Panc1 (cell line): ENCODE measurements around the gene UBE2Q2.

Experiments used
- POLR2AphosphoS5 ChIP-seq: IDR thresholded peaks from 2 replicates; pipeline ENCODE4 v1.6.1; 2012; ENCODE audit warnings: mild to moderate bottlenecking, low read depth, low read length, moderate library complexity
- SIN3A ChIP-seq: IDR thresholded peaks from 2 replicates; pipeline ENCODE4 v1.6.1; 2012; ENCODE audit warnings: low read depth, mild to moderate bottlenecking, low read length, moderate library complexity, borderline replicate concordance; ENCODE audit not compliant: insufficient read depth
- TF ChIP-seq, protein P1 (sequence below): fragments of 450-650 bp; IDR thresholded peaks from 2 replicates; pipeline ENCODE4 v1.5.1; 2017; ENCODE audit warnings: mild to moderate bottlenecking

DNA sequence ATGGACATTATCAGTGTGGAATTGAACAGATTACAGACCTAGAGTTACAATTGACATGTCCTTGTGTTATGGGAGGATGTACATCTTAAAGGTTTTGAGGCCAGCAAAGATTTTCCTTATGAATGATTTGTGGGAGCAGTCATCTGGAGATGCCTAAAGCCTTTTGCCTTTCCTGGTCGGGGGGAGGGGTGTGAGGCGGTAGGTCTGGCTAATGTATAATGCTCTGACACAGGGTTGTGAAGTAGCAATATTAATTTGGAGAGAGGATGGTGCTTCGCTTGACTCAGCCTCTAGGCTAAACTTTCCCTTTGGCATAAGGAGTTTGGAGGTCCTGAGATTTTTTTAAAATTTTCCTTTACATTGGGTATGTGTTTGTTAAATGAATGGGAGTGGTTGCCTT is 83.7 kb downstream of the UBE2Q2 start:
- TF ChIP-seq, protein P1, sequence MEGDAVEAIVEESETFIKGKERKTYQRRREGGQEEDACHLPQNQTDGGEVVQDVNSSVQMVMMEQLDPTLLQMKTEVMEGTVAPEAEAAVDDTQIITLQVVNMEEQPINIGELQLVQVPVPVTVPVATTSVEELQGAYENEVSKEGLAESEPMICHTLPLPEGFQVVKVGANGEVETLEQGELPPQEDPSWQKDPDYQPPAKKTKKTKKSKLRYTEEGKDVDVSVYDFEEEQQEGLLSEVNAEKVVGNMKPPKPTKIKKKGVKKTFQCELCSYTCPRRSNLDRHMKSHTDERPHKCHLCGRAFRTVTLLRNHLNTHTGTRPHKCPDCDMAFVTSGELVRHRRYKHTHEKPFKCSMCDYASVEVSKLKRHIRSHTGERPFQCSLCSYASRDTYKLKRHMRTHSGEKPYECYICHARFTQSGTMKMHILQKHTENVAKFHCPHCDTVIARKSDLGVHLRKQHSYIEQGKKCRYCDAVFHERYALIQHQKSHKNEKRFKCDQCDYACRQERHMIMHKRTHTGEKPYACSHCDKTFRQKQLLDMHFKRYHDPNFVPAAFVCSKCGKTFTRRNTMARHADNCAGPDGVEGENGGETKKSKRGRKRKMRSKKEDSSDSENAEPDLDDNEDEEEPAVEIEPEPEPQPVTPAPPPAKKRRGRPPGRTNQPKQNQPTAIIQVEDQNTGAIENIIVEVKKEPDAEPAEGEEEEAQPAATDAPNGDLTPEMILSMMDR = no peak
- no peak for TF ChIP-seq SIN3A
- TF ChIP-seq POLR2AphosphoS5 = no peak
